Karpas-422 (cell line): Measurements from ENCODE around the gene HSP90AB1. TPM values are rescaled to one million over a fixed set of nuclear protein-coding genes. Genes with fewer than 3 reads are reported as not detected.

Source experiments
- DNase-seq: peaks from one replicate; pipeline ENCODE4 v3.0.0-alpha.2; 2015
- H2AFZ ChIP-seq: fragments of 200-600 bp; sonication (generic); 2 replicates; pipeline ENCODE4 v1.6.1; 2014; ENCODE audit warnings: antibody characterized with exemption, low read length, mixed read lengths
- H3K27ac ChIP-seq: fragments of 200-600 bp; sonication (generic); 2 replicates; pipeline ENCODE4 v1.5.1; 2014; ENCODE audit warnings: mild to moderate bottlenecking, low read length, moderate library complexity
- H3K27me3 ChIP-seq: fragments of 200-600 bp; sonication (generic); 2 replicates; pipeline ENCODE4 v1.6.1; 2014; ENCODE audit warnings: low read length, mixed read lengths
- H3K36me3 ChIP-seq: fragments of 200-600 bp; sonication (generic); 2 replicates; pipeline ENCODE4 v1.6.1; 2014; ENCODE audit warnings: low read length, mixed read lengths; ENCODE audit not compliant: insufficient read depth
- H3K4me1 ChIP-seq: fragments of 200-600 bp; sonication (generic); 2 replicates; pipeline ENCODE4 v1.6.1; 2014; ENCODE audit warnings: mild to moderate bottlenecking, low read length, mixed read lengths
- H3K4me2 ChIP-seq: fragments of 200-600 bp; sonication (generic); 2 replicates; pipeline ENCODE4 v1.6.1; 2014; ENCODE audit warnings: low read length, low read depth, mild to moderate bottlenecking; ENCODE audit not compliant: poor library complexity, severe bottlenecking
- H3K4me3 ChIP-seq: fragments of 200-600 bp; sonication (generic); 2 replicates; pipeline ENCODE4 v1.5.1; 2014; ENCODE audit warnings: mild to moderate bottlenecking, antibody characterized with exemption, low read length, mixed read lengths
- H3K79me2 ChIP-seq: fragments of 200-600 bp; sonication (generic); 2 replicates; pipeline ENCODE4 v1.6.1; 2014; ENCODE audit warnings: mild to moderate bottlenecking, low read length, mixed read lengths
- H3K9ac ChIP-seq: fragments of 200-600 bp; sonication (generic); 2 replicates; pipeline ENCODE4 v1.6.0; 2014; ENCODE audit warnings: low read length
- H3K9me2 ChIP-seq: fragments of 200-600 bp; sonication (generic), shearing (Covaris generic); replicated peaks from 2 replicates; pipeline ENCODE4 v1.6.0; 2014; ENCODE audit warnings: mild to moderate bottlenecking, low read length, moderate library complexity; ENCODE audit not compliant: insufficient read depth
- H3K9me3 ChIP-seq: fragments of 300-700, 200-600 bp; sonication (generic); 2 replicates; pipeline ENCODE4 v1.6.1; 2014; ENCODE audit warnings: low read length, mixed read lengths
- H4K20me1 ChIP-seq: fragments of 200-600 bp; sonication (generic); 2 replicates; pipeline ENCODE4 v1.6.1; 2014; ENCODE audit warnings: mild to moderate bottlenecking, antibody characterized with exemption, low read length, low read depth; ENCODE audit not compliant: insufficient read depth
- total RNA-seq: library from RNA; depleted of rRNA; stranded (reverse); fragments of >200 nt; shearing (Covaris generic); gene quantifications from 2 replicates; pipeline ENCODE4 v1.2.3, GENCODE V29; 2014; ENCODE audit warnings: low replicate concordance

Gene HSP90AB1
- total RNA-seq, 1 experiment from 2014 or later: 474 TPM

- Histone ChIP-seq H3K27me3 (no peaks in the 10 kb centered on the region), H3K9me3 (no peaks in the 10 kb centered on the region), H3K4me2 (peak overlapping the region; percentile 92), H3K4me3 (peak overlapping the region; percentile 74; the same call in 1 of the 2 replicates), H3K9me2 (no peaks in the 10 kb centered on the region), H4K20me1 (no peaks in the 10 kb centered on the region), H3K36me3 (no peaks in the 10 kb centered on the region; the same call in 1 of the 2 replicates), H3K9ac (peak overlapping the region; percentile 48), H3K4me1 (peaks cover 42% of the 10 kb centered on the region), H3K79me2 (peaks cover 39% of the 10 kb centered on the region), H3K27ac (peak overlapping the region; percentile 52), H2AFZ (no peak overlapping the region)
- no peak for DNase-seq
Measured at GRCh38 chr6:44225579-44226325, 21.1 kb upstream of the HSP90AB1 start.

- Histone ChIP-seq H3K36me3 (no peaks in the 10 kb centered on the region; the same call in 1 of the 2 replicates), H3K9me3 (no peaks in the 10 kb centered on the region), H3K4me1 (peaks cover 38% of the 10 kb centered on the region), H3K9me2 (no peaks in the 10 kb centered on the region), H3K9ac (peak overlapping the region; percentile 48), H2AFZ (no peak overlapping the region), H3K79me2 (peaks cover 39% of the 10 kb centered on the region), H3K27me3 (no peaks in the 10 kb centered on the region), H3K4me2 (peak overlapping the region; percentile 92), H3K4me3 (no peak overlapping the region), H3K27ac (peak overlapping the region; percentile 52; the same call in 1 of the 2 replicates), H4K20me1 (no peaks in the 10 kb centered on the region)
- no peak for DNase-seq
Measured at GRCh38 chr6:44226368-44227147, 20.3 kb upstream of the HSP90AB1 start.

GRCh38 chr6:44227148-44227793, 19.6 kb upstream of the HSP90AB1 start:
- Histone ChIP-seq H3K27me3 (no peaks in the 10 kb centered on the region), H3K9ac (no peak overlapping the region), H3K9me2 (no peaks in the 10 kb centered on the region), H4K20me1 (no peaks in the 10 kb centered on the region), H3K4me3 (no peak overlapping the region), H3K36me3 (no peaks in the 10 kb centered on the region; the same call in 1 of the 2 replicates), H2AFZ (no peak overlapping the region), H3K9me3 (no peaks in the 10 kb centered on the region), H3K27ac (no peak overlapping the region), H3K4me1 (peaks cover 35% of the 10 kb centered on the region), H3K4me2 (no peak overlapping the region), H3K79me2 (peaks cover 39% of the 10 kb centered on the region)
- DNase-seq: no peak

- no peak overlapping the region for H3K4me3 ChIP-seq
- H3K27ac ChIP-seq: no peak overlapping the region
- DNase-seq: no peak
- H3K4me1 ChIP-seq: peaks cover 28% of the 10 kb centered on the region
- peaks cover 39% of the 10 kb centered on the region for H3K79me2 ChIP-seq
- H2AFZ ChIP-seq: no peak overlapping the region
- H3K9me2 ChIP-seq: no peaks in the 10 kb centered on the region
- no peak overlapping the region for H3K9ac ChIP-seq
- H3K4me2 ChIP-seq: no peak overlapping the region
- no peaks in the 10 kb centered on the region for H3K27me3 ChIP-seq
- no peaks in the 10 kb centered on the region for H3K9me3 ChIP-seq
- H4K20me1 ChIP-seq: no peaks in the 10 kb centered on the region
- no peaks in the 10 kb centered on the region; the same call in 1 of the 2 replicates for H3K36me3 ChIP-seq
Measured at GRCh38 chr6:44228031-44228430, 18.9 kb upstream of the HSP90AB1 start.

GRCh38 chr6:44228433-44228832, 18.5 kb upstream of the HSP90AB1 start:
- no peak overlapping the region for H2AFZ ChIP-seq
- H3K9me3 ChIP-seq: no peaks in the 10 kb centered on the region
- no peaks in the 10 kb centered on the region; the same call in 1 of the 2 replicates for H3K36me3 ChIP-seq
- peaks cover 39% of the 10 kb centered on the region for H3K79me2 ChIP-seq
- H3K9me2 ChIP-seq: no peaks in the 10 kb centered on the region
- no peaks in the 10 kb centered on the region for H3K27me3 ChIP-seq
- peaks cover 27% of the 10 kb centered on the region for H3K4me1 ChIP-seq
- no peak for DNase-seq
- no peak overlapping the region for H3K4me2 ChIP-seq
- H3K4me3 ChIP-seq: no peak overlapping the region
- H3K27ac ChIP-seq: no peak overlapping the region
- no peaks in the 10 kb centered on the region for H4K20me1 ChIP-seq
- H3K9ac ChIP-seq: no peak overlapping the region

- no peaks in the 10 kb centered on the region for H3K27me3 ChIP-seq
- no peak overlapping the region for H3K4me3 ChIP-seq
- no peaks in the 10 kb centered on the region for H4K20me1 ChIP-seq
- no peak overlapping the region for H3K27ac ChIP-seq
- H3K4me2 ChIP-seq: no peak overlapping the region
- no peaks in the 10 kb centered on the region; the same call in 1 of the 2 replicates for H3K36me3 ChIP-seq
- no peak for DNase-seq
- peaks cover 37% of the 10 kb centered on the region for H3K79me2 ChIP-seq
- H3K9me2 ChIP-seq: no peaks in the 10 kb centered on the region
- H3K4me1 ChIP-seq: peaks cover 27% of the 10 kb centered on the region
- H2AFZ ChIP-seq: no peak overlapping the region
- H3K9ac ChIP-seq: no peak overlapping the region
- no peaks in the 10 kb centered on the region for H3K9me3 ChIP-seq
Measured at GRCh38 chr6:44228836-44229235, 18.1 kb upstream of the HSP90AB1 start.

GRCh38 chr6:44229376-44230033, 17.4 kb upstream of the HSP90AB1 start:
- no peak for DNase-seq

More at GRCh38 chr6:44229376-44230033, 17.4 kb upstream of the HSP90AB1 start:
- no peak overlapping the region for H3K9ac ChIP-seq
- no peaks in the 10 kb centered on the region; the same call in 1 of the 2 replicates for H3K36me3 ChIP-seq
- no peaks in the 10 kb centered on the region for H3K9me3 ChIP-seq
- no peaks in the 10 kb centered on the region for H4K20me1 ChIP-seq
- no peak overlapping the region for H2AFZ ChIP-seq
- no peaks in the 10 kb centered on the region for H3K9me2 ChIP-seq
- H3K4me1 ChIP-seq: peaks cover 23% of the 10 kb centered on the region
- no peak overlapping the region for H3K4me2 ChIP-seq
- H3K4me3 ChIP-seq: no peak overlapping the region
- H3K27me3 ChIP-seq: no peaks in the 10 kb centered on the region
- H3K27ac ChIP-seq: no peak overlapping the region
- peaks cover 31% of the 10 kb centered on the region for H3K79me2 ChIP-seq
